Measurements from ENCODE around the gene OR2T5.
"Not testable (repeated sequence)": the region's sequence is repeated elsewhere in the genome, so short reads cannot be mapped to it uniquely, and the experiment has no call there.

The OR2T5 gene

GRCh38 chr1:248500305-248501035 lies 12.1 kb downstream of the OR2T5 start:
- not testable (repeated sequence) for DNase-seq (ENCODE audit: low read depth in 2 of 3, low spot score in 2 of 3)

DNA sequence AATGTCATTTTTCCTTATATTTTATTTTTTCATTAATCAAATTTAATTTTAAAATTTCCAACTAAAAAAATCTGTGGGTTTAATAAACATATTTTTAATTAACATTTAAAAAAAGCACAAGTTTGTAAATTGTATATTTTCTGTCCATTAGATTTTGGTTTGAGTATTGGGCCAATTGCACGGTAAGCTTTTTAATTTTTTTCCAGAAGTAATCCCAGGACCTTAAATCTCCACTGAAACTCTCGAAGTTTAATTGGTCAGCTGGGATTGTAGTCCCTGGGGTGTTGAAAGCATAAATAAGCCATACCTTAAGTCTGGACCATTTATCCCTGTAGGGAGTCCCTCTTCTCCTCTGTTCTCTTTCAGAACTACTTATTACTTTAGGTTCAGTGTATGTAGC lies 19.4 kb downstream of the OR2T5 start, which contains the start of gene OR2G6:
OR2G6 (plus strand) TSS at position 301 of the 400 bp plus-strand sequence. CDS start 13,574 bp downstream, outside the sequence.
- DNase-seq (ENCODE audit: low read depth in 2 of 3, low spot score in 2 of 3), result not testable (repeated sequence)

DNA sequence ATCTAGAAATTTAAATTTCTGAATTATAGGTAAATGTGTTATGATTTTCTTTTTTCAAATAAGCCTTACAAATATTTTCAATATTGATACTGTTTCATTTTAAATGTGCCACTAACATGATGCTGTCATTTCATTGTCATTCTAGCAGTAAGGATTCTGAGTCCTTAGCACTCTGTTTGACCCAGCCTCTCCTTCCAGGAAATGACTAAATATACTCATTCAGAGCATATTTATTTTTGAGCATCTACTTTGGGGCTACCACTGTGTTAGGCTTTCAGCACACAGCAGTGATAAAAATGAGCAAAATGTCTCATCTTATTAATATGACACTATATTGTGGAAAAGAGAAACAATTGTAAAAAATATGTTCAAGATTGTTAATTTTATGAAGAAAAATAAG lies 21.8 kb downstream of the OR2T5 start:
- not testable (repeated sequence) for DNase-seq (ENCODE audit: low read depth in 2 of 3, low spot score in 2 of 3)

- no peak for DNase-seq (ENCODE audit: low read depth in 2 of 3, low spot score in 2 of 3)
Observed at GRCh38 chr1:248521856-248522255, 33.5 kb downstream of the OR2T5 start.

DNA sequence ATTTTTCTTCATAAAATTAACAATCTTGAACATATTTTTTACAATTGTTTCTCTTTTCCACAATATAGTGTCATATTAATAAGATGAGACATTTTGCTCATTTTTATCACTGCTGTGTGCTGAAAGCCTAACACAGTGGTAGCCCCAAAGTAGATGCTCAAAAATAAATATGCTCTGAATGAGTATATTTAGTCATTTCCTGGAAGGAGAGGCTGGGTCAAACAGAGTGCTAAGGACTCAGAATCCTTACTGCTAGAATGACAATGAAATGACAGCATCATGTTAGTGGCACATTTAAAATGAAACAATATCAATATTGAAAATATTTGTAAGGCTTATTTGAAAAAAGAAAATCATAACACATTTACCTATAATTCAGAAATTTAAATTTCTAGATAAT lies 49.1 kb downstream of the OR2T5 start:
- not testable (repeated sequence) for DNase-seq (ENCODE audit: low read depth in 2 of 3, low spot score in 2 of 3)
